Nucleus accumbens (tissue), 56 donors: ENCODE measurements around the gene TMEM39B.
A peak's percentile ranks its signal among the peaks of the same experiment; 100 is the strongest.
"Not testable (repeated sequence)": the region's sequence is repeated elsewhere in the genome, so short reads cannot be mapped to it uniquely, and the experiment has no call there.

Experiments
- DNase-seq, 56 donors: peaks; one replicate each; lab custom pipeline; 2025; lab: John Stamatoyannopoulos, UW

The TMEM39B gene

GRCh38 chr1:32068957-32069588, 3.7 kb upstream of the TMEM39B start:
- DNase-seq, result no peak

DNA sequence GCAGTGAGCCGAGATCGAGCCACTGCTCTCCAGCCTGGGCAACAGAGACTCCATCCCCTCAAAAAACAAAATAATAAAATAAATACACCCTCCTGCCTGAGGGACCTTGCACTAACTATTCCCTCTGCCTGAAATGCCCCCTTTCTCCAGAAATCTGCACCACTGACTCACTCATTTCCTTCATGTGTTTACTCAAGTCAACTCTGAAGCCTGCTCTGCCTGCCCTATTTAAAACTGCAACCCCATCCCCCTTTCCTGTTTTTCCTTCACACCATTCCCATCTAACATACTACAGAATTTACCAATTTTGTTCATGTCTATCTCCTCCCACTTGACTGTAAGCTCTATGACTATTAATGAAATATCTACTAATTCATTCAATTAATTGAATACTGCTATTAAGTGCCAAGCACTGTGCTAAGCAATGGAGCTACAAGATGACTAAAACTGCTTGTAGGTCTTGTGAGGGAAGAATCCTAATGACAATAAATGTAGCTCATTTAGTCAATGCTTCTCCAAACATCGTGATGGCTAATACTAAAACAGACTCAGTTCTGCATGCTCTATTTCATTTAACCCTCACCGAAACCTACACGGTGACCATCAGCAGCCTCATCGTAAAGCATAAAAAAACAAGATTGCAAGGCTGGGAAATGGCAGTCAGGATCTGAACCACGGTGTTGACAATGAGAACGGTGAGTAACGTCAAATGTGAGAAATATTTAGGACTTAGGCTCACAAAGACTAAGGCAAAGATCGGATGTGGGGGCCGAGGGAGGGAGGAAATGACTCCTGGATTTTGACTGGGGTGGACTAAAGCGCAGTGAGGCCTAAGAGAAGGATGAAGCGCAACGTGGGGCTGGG, 749 bp upstream of the TMEM39B start:
- DNase-seq, result no peak

DNA sequence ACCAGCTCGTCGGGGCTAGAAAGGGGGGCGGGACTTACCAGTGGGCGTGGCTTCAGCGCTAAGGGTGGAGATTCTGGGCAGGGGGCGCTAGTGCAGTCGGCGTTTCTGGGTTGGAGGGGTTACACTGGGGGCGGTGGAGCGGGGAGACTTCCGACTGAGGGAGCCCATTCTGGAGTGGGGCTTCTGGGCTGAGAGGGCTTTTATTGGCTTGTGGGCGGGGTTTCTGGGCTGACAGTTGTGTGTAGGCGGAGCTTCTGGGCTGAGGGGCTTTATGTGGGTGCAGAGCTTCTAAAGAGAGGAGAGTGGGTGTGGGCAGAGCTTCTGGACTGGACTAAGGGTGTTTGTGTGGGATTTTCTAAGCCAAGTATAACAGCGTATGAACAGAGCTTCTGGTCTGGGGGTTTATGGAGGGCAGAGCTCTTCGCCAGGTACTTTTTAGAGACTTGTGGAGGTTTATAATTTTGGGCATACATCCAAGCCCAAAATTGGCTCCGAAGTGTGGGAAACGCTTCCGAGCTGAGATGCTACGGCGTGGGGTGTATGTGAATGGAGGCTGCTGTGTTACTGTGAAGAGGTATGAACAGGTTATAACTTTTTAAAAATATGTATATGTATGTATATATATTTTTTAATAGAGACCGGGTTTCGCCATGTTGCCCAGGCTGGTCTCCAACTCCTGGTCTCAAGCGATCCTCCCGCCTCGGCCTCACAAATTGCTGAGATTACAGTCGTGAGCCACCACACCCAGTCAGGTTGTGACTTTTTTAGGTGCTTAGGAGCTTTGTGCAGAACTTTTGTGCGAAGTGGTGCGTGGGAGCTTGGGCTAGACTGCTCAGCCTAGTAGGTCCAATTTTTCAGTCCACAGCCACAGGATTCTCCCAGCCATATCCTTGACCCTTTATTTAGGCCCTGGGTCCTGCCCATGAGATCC, 825 bp downstream of the TMEM39B start:
- peak in 12 of 56 donors; percentile 31 to 94 (median 86) for DNase-seq

GRCh38 chr1:32074841-32075240, 2.1 kb downstream of the TMEM39B start:
- no peak for DNase-seq

DNA sequence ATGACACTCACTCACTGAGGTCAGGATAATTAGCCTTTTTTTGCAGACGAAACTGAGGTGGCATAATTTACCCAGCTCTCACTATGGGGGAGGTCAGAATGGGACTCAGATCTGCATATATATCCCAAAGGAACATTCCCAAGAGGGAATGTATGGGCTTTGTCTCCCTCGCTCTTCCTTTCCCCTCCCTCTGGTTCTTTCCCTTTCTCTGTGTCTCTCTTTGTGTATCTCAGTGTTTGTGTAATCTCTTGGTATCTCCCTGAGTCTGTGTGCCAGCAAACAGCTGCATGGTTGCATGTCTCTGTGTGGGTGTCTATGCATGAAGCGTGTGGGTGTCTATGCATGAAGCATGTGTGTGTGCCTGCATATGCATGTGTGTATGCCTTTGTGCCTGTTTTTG, 4.7 kb downstream of the TMEM39B start:
- DNase-seq, result peak in 1 of 56 donors; percentile 1

DNA sequence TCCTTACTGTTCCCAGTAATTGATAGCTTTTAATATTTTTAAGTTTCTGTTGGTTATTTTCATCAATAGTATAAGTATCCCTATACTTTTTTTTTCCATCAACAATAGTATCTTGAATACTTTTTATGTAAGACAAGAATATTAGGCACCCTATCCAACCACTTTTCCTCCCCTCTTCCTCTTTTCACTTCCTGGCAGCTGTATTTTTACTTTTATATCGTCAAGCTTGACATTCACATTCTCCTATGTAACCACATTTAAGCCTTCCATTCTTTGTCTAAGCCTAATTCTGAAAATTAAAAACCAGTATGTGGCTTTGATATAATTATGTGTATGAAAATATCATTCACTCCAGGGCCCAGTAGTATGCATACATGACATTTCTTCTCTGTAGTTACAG, 9.3 kb downstream of the TMEM39B start:
- no peak for DNase-seq

- not testable (repeated sequence) for DNase-seq
These were observed 13.6 kb downstream of the TMEM39B start for GRCh38 chr1:32086381-32086780.

GRCh38 chr1:32091176-32091575, 18.4 kb downstream of the TMEM39B start:
- peak in 17 of 56 donors; percentile 3 to 63 (median 16) for DNase-seq

DNA sequence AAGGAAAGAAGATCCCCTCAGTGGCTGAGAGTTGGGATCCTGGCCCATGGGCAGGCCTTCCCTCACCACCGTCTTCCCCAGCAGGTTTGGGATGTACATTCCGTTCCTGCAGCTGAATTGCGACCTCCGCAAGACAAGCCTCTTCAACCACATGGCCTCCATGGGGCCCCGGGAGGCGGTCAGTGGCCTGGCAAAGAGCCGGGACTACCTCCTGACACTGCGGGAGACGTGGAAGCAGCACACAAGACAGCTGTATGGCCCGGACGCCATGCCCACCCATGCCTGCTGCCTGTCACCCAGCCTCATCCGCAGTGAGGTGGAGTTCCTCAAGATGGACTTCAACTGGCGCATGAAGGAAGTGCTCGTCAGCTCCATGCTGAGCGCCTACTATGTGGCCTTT, 18.9 kb downstream of the TMEM39B start:
- no peak for DNase-seq

GRCh38 chr1:32094746-32095521, 22.2 kb downstream of the TMEM39B start:
- no peak for DNase-seq

DNA sequence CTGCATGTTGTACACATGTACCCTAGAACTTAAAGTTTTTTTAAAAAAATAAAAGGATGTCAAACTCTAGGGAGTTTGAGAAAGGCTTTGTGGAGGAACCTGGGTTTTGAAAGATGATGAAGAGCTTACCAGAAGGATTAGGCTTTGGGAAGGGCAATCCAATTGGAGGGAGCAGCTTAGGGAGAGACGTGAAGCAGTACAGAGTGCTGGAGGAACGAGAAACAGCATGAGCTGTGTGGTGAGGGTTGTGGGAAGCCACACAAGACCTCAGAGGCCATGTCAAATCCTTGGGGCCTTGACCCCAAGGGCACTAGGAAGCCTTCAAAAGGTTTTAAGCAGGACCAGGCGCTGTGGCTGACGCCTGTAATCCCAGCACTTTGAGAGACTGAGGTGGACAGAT, 26.7 kb downstream of the TMEM39B start:
- no peak for DNase-seq

GRCh38 chr1:32100359-32100758, 27.6 kb downstream of the TMEM39B start:
- DNase-seq, result peak in 13 of 56 donors; percentile 1 to 46 (median 10)

- DNase-seq, result no peak
These were observed 28.3 kb downstream of the TMEM39B start for GRCh38 chr1:32100807-32101708.

GRCh38 chr1:32104127-32104526, 31.4 kb downstream of the TMEM39B start:
- no peak for DNase-seq

GRCh38 chr1:32105338-32105737, 32.6 kb downstream of the TMEM39B start:
- DNase-seq, result no peak

- no peak for DNase-seq
These were observed 34.0 kb downstream of the TMEM39B start for GRCh38 chr1:32106663-32107275.

DNA sequence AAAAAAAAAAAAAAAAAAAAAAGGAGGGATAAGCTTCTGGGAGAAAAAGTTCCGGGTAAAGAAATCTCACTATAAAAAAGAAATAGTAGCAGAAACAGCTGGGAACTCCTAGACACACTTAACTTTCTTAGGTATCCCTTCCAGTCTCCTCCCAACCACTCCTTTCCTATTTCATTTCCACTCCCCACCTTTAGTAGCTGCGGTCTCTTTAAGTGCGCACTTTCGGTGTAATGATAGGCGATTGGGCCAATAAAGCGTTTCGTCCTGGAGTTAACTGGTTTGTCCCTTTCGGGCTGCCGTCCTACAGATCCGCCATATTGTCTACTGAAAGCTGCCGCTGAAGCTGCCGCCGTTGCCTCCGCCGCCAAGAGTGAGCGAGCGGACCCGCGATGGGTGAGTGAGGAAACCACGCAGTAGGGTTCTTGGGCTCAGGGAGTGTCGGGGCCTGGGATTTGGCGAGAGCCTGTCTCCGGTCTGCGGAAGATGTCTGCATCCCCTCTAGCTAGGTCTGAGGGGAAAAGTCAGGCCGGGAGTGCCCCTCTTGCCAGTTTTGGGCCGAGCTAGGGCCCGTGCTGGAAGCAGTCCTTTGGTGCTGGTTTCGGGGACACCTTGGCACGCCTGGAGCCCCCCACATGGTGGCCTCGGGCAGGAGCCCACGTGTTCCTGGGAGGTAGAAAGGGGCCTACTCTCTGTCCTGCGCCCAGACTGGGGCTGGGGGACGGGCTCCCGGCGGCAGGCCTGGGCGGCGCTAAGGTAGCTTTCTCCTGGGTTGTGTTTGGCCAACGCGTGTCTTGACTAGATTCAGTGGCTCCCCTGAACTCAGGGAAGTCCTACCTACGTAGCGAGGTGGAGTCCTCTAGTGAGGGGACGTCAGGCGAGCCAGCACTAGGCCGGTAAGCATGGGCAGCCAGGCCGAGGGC, 35.3 kb downstream of the TMEM39B start, which contains the start of gene KPNA6:
KPNA6 (plus strand) TSS at position 315 of the 920 bp plus-strand sequence; CDS start at position 390, 75 bp downstream.
- peak; percentile 35 to 93 (median 81) for DNase-seq
